Hindlimb muscle (tissue), 1 donor: ENCODE measurements around the gene GJB1. TPM values are rescaled to one million over a fixed set of nuclear protein-coding genes. Genes with fewer than 3 reads are reported as not detected.
"Not testable (repeated sequence)": the region's sequence is repeated elsewhere in the genome, so short reads cannot be mapped to it uniquely, and the experiment has no call there.

Source experiments
- DNase-seq: peaks from one replicate; pipeline ENCODE4 v3.0.0-alpha.2; 2013
- polyA plus RNA-seq: library from polyadenylated mRNA; unstranded; fragments of 120-200 nt; gene quantifications from one replicate; pipeline ENCODE4 v1.2.1, GENCODE V29; 2013; ENCODE audit not compliant: insufficient read length

GJB1 gene
- polyA plus RNA-seq, 1 donor, result not detected

DNA sequence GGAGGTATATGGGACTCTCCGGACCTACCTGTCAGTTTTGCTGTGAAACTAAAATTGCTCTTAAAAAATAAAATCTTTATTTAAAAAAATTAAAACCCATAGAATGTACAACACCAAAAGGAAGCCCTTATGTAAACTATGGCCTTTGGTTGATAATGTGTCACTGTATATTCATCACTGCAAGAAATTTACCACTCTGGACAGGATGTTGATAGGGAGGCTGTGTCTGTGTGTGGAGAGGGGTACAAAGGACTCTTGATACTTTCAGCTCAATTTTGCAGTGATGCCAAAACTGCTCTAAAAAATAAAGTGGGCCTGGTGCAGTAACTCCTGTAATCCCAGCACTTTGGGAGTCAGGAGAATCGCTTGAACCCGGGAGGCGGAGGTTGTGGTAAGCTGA is 33.8 kb downstream of the GJB1 start:
- DNase-seq, result no peak

DNA sequence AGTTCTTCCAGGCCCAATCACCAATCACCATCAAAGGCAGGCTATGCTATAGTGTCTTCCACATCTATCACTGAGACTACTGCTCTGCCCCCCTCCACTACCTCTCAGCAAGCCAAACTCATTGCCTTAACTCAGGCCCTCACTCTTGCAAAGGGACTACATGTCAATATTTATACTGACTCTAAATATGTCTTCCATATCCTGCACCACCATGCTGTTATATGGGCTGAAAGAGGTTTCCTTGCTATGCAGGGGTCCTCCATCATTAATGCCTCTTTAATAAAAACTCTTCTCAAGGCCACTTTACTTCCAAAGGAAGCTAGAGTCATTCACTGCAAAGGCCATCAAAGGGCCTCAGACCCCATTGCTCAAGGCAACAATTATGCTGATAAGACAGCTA is 45.6 kb downstream of the GJB1 start:
- not testable (repeated sequence) for DNase-seq

DNA sequence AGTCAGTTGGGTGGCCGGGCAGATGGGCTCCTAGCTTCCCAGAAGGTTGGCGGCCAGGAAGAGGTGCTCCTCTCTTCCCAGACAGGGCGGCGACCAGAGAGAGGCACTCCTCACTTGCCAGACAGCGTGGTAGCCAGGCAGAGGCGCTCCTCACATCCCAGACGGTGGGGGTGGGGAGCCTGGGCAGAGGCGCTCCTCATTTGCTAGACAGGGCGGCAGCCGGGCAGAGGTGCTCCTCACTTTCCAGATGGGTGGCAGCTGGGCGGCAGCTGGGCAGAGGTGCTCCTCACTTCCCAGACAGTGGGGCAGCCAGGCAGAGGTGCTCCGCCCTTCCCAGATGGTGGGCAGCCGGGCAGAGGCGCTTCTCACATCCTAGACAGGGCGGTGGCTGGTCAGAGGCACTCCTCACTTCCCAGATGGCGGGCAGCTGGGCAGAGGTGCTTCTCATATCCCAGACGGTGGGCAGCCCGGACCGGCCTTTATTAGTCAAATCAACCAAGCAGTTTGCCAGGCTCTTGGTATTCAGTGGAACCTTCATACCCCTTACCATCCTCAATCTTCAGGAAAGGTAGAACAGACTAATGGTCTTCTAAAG is 46.9 kb downstream of the GJB1 start:
- no peak for DNase-seq

DNA sequence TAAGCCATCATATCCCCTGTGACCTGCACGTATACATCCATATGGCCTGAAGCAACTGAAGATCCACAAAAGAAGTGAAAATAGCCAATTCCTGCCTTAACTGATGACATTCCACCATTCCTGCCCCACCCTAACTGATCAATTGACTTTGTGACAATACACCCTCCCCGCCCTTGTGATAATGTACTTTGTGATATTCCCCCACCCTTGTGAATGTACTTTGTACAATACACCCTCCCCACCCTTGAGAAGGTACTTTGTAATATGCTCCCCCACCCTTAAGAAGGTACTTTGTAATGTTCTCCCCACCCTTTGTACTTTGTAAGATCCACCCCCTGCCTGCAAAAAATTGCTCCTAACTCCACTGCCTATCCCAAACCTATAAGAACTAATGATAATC is 49.3 kb downstream of the GJB1 start:
- not testable (repeated sequence) for DNase-seq

Other genes with a start within 250 kb of the GJB1 start
- 47.0 TPM for gene SNX12, start 154.9 kb upstream of the GJB1 start, polyA plus RNA-seq
- 51.5 TPM for gene FOXO4, start 127.4 kb upstream of the GJB1 start, polyA plus RNA-seq
- 0.79 TPM for gene CXorf65, start 116.5 kb upstream of the GJB1 start, polyA plus RNA-seq
- gene IL2RG, start 111.6 kb upstream of the GJB1 start, polyA plus RNA-seq, result 1.8 TPM
- 52.5 TPM for gene MED12, start 104.6 kb upstream of the GJB1 start, polyA plus RNA-seq
- 2.5 TPM for gene NLGN3, start 78.4 kb upstream of the GJB1 start, polyA plus RNA-seq
- gene ZMYM3, start 30.9 kb downstream of the GJB1 start, polyA plus RNA-seq, result 22.0 TPM
- 320 TPM for gene NONO, start 60.4 kb downstream of the GJB1 start, polyA plus RNA-seq
- gene ITGB1BP2, start 78.5 kb downstream of the GJB1 start, polyA plus RNA-seq, result 114 TPM
- 27.2 TPM for gene TAF1, start 143.1 kb downstream of the GJB1 start, polyA plus RNA-seq